Large intestine (tissue), 3 donors: Measurements from ENCODE around the gene MRPL55. TPM values are rescaled to one million over a fixed set of nuclear protein-coding genes. Genes with fewer than 3 reads are reported as not detected.

Experiments
- DNase-seq, 2 donors: peaks; one replicate each; pipeline versions ENCODE4 v3.0.0 to v3.0.0-alpha.2; 2013
- H3K27ac ChIP-seq: one replicate; pipeline ENCODE4 v1.5.1; 2013; ENCODE audit warnings: low read length
- H3K27me3 ChIP-seq: 2 replicates; pipeline ENCODE4 v1.6.1; 2013; ENCODE audit warnings: low read length; ENCODE audit not compliant: control insufficient read depth, insufficient read depth
- H3K36me3 ChIP-seq: 2 replicates; pipeline ENCODE4 v1.6.1; 2013; ENCODE audit warnings: low read length; ENCODE audit not compliant: control insufficient read depth, insufficient read depth
- H3K4me1 ChIP-seq: one replicate; pipeline ENCODE4 v1.6.1; 2013; ENCODE audit warnings: low read length; ENCODE audit not compliant: control insufficient read depth, insufficient read depth
- H3K4me3 ChIP-seq: one replicate; pipeline ENCODE4 v1.5.1; 2013; ENCODE audit warnings: low read length
- H3K9me3 ChIP-seq: one replicate; pipeline ENCODE4 v1.6.1; 2013; ENCODE audit warnings: mild to moderate bottlenecking, low read depth, low read length, moderate library complexity; ENCODE audit not compliant: control insufficient read depth
- WGBS: methylation state at CpG from one replicate; pipeline ENCODE4 v1.1.5; 2013; ENCODE audit warnings: low lambda C conversion rate; ENCODE audit not compliant: insufficient coverage; 5-methylcytosine and 5-hydroxymethylcytosine counted together
- polyA plus RNA-seq: library from polyadenylated mRNA; unstranded; fragments of 120-200 nt; gene quantifications from one replicate; pipeline ENCODE4 v1.2.1, GENCODE V29; 2013

The MRPL55 gene
- polyA plus RNA-seq, 1 donor = 61.1 TPM

DNA sequence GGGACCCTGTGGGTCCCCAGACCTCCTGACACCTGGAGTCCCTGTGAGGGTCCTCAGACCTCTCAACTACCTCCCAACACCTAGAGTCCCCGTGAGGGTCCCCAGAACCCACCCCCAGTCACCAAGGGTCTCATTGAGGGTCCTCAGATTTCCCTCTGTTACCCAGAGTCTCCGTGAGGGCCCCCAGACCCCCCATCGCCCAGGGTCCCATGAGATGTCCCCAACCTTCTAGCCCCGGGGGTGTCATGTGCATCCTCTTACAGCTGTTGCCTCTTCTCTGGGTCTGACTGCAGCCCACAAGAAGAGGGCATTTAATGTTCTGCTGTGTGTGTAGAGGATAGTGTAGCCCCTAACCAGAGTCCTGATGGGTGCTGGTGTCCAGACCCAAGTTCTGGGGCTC is 38.7 kb upstream of the MRPL55 start:
- no peak overlapping the region for H3K27ac ChIP-seq

GRCh38 chr1:228147151-228147693 is 38.1 kb upstream of the MRPL55 start:
- Histone ChIP-seq H3K9me3 (no peaks in the 10 kb centered on the region), H3K4me3 (no peak overlapping the region), H3K27ac (no peak overlapping the region), H3K36me3 (peaks cover 38% of the 10 kb centered on the region), H3K4me1 (peaks cover 71% of the 10 kb centered on the region), H3K27me3 (no peaks in the 10 kb centered on the region)
- DNase-seq = no peak
- no CpG with 5 or more reads among the region's 20 CpGs for WGBS

More for the DNA sequence above, 38.7 kb upstream of the MRPL55 start:
- peaks cover 66% of the 10 kb centered on the region for H3K4me1 ChIP-seq
- H3K9me3 ChIP-seq = no peaks in the 10 kb centered on the region
- no peak overlapping the region for H3K4me3 ChIP-seq
- DNase-seq = no peak
- no peaks in the 10 kb centered on the region for H3K27me3 ChIP-seq
- peaks cover 34% of the 10 kb centered on the region for H3K36me3 ChIP-seq
- WGBS = no CpG with 5 or more reads among the region's 4 CpGs

GRCh38 chr1:228146417-228147150 is 37.5 kb upstream of the MRPL55 start:
- Histone ChIP-seq H3K4me3 (no peak overlapping the region), H3K4me1 (peaks cover 71% of the 10 kb centered on the region), H3K27ac (no peak overlapping the region), H3K36me3 (peaks cover 44% of the 10 kb centered on the region), H3K9me3 (no peaks in the 10 kb centered on the region), H3K27me3 (no peaks in the 10 kb centered on the region)
- no peak for DNase-seq
- WGBS = 100% methylated on average over 1 of the region's 18 CpGs

DNA sequence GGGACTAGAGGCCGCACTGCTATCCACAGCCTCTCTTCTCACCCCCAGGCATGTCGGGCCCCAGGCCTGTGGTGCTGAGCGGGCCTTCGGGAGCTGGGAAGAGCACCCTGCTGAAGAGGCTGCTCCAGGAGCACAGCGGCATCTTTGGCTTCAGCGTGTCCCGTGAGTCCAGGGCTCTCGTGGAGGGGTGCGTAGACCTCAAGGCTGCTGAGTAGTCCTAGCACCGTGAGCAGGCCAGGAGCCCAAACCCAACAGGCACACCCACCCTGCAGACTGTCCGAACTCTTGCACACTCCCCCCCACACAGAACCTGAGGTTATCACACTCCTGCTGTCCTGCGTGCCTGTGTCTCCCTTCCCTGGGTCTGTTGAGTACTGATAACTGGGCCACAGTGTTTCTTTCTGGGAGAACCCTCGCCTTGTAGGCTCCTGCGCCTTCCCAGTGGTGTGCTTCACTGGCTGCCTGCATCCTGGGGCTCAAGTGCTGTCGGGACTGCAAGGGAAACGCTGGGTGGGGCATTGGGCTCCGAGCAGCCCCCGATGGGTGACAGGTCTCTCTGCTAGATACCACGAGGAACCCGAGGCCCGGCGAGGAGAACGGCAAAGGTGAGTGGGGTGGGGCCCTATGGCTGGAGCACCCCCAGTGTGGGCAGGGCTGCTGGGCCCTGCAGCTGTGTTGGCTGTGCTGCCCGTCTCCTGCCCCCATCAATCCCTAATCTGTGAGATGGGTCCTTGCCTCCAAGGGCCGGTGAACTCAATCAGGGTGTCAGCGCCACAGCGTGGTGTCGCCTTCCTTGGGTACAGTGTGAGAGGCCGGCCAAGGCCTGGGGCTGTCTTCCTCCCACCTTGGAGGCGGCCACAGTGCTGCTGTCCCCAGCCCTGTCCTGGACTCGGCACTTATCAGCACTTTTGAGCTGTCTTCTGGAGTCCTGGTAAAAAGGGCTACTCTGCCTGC is 36.6 kb upstream of the MRPL55 start:
- H3K27me3 ChIP-seq = no peaks in the 10 kb centered on the region
- DNase-seq = no peak
- no peak overlapping the region for H3K4me3 ChIP-seq
- H3K27ac ChIP-seq = peak overlapping the region; percentile 84
- peaks cover 68% of the 10 kb centered on the region for H3K4me1 ChIP-seq
- H3K9me3 ChIP-seq = no peaks in the 10 kb centered on the region
- H3K36me3 ChIP-seq = peaks cover 47% of the 10 kb centered on the region
- WGBS = no CpG with 5 or more reads among the region's 31 CpGs

GRCh38 chr1:228144993-228145343 is 35.9 kb upstream of the MRPL55 start:
- Histone ChIP-seq H3K9me3 (no peaks in the 10 kb centered on the region), H3K27ac (peak overlapping the region; percentile 84)

GRCh38 chr1:228144193-228144992 is 35.3 kb upstream of the MRPL55 start:
- peaks cover 55% of the 10 kb centered on the region for H3K4me1 ChIP-seq
- no CpG with 5 or more reads among the region's 16 CpGs for WGBS

More at GRCh38 chr1:228144993-228145343, 35.9 kb upstream of the MRPL55 start:
- H3K4me1 ChIP-seq = peaks cover 61% of the 10 kb centered on the region
- peaks cover 47% of the 10 kb centered on the region for H3K36me3 ChIP-seq
- no CpG with 5 or more reads among the region's 8 CpGs for WGBS
- H3K4me3 ChIP-seq = no peak overlapping the region
- H3K27me3 ChIP-seq = no peaks in the 10 kb centered on the region
- no peak for DNase-seq

DNA sequence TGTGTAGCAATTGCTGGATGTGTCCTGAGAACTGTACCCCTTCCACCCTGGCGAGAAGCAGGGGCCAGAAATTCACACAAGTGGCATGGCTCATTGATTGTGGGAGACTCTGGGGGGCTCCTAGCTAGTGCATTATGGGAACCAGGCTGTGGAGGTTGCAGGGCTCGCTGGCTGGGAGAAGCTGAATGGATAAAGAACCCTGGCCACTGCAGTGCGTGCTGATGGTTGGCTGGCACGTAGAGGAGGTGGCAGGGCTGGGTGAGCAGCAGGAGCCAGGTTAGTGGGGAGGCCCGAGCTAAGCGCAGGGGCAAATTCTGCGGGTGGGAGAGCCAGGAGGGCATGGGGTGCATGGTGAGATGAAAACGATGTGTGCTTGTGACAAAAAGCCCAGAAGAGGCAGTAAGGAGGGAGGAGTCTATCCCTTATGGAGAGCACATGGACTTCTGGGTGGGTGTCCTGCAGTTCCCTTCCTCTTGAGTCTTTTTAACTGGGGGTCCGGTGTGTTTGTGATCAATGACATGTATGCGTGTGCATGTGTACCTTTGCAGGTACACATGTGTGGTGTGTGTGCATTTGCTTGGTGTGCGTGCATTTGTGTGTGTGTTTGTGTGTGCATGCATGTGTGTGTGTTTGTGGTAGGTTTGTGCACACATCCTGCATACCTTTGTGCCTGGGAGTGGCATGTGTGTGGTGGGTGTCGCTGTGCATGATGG is 34.5 kb upstream of the MRPL55 start:
- H3K9me3 ChIP-seq = no peaks in the 10 kb centered on the region
- H3K4me3 ChIP-seq = no peak overlapping the region
- peaks cover 41% of the 10 kb centered on the region for H3K36me3 ChIP-seq
- no CpG with 5 or more reads among the region's 12 CpGs for WGBS
- peak overlapping the region; percentile 84 for H3K27ac ChIP-seq
- peaks cover 48% of the 10 kb centered on the region for H3K4me1 ChIP-seq
- H3K27me3 ChIP-seq = no peaks in the 10 kb centered on the region
- DNase-seq = no peak

More at GRCh38 chr1:228144193-228144992, 35.3 kb upstream of the MRPL55 start:
- peaks cover 47% of the 10 kb centered on the region for H3K36me3 ChIP-seq
- H3K4me3 ChIP-seq = no peak overlapping the region
- H3K9me3 ChIP-seq = no peaks in the 10 kb centered on the region
- peak; percentile 85 to 95 for DNase-seq
- no peaks in the 10 kb centered on the region for H3K27me3 ChIP-seq
- H3K27ac ChIP-seq = peak overlapping the region; percentile 84

GRCh38 chr1:228142701-228143136 is 33.6 kb upstream of the MRPL55 start:
- H3K36me3 ChIP-seq = peaks cover 32% of the 10 kb centered on the region

GRCh38 chr1:228142155-228142691 is 33.1 kb upstream of the MRPL55 start:
- H3K27ac ChIP-seq = no peak overlapping the region
- H3K36me3 ChIP-seq = peaks cover 27% of the 10 kb centered on the region
- H3K4me3 ChIP-seq = no peak overlapping the region
- H3K4me1 ChIP-seq = peaks cover 46% of the 10 kb centered on the region
- no peak for DNase-seq
- H3K27me3 ChIP-seq = peaks cover 2% of the 10 kb centered on the region
- no peaks in the 10 kb centered on the region for H3K9me3 ChIP-seq
- no CpG with 5 or more reads among the region's 16 CpGs for WGBS

More at GRCh38 chr1:228142701-228143136, 33.6 kb upstream of the MRPL55 start:
- Histone ChIP-seq H3K4me3 (no peak overlapping the region), H3K27me3 (peaks cover 2% of the 10 kb centered on the region), H3K27ac (no peak overlapping the region), H3K9me3 (no peaks in the 10 kb centered on the region), H3K4me1 (peaks cover 46% of the 10 kb centered on the region)
- 100% methylated on average over 2 of the region's 11 CpGs for WGBS
- no peak for DNase-seq
